ENCODE results near the gene C11orf58.

Gene C11orf58

GRCh38 chr11:16738193-16738946 lies at the start of gene C11orf58:
Gene C11orf58 (plus strand): TSS chr11:16738647. CDS start chr11:16738779, 132 bp downstream.
- peak; percentile 74 to 87 (median 85) for DNase-seq (ENCODE audit: low read depth in 2 of 3, low spot score in 2 of 3)

GRCh38 chr11:16690086-16690485 lies 48.4 kb upstream of the C11orf58 start:
- no peak for DNase-seq (ENCODE audit: low read depth in 2 of 3, low spot score in 2 of 3)

- no peak for DNase-seq (ENCODE audit: low read depth in 2 of 3, low spot score in 2 of 3)
Measured at GRCh38 chr11:16703795-16704194, 34.7 kb upstream of the C11orf58 start.

GRCh38 chr11:16713594-16713993 lies 24.9 kb upstream of the C11orf58 start:
- no peak for DNase-seq (ENCODE audit: low read depth in 2 of 3, low spot score in 2 of 3)

- no peak for DNase-seq (ENCODE audit: low read depth in 2 of 3, low spot score in 2 of 3)
Measured at GRCh38 chr11:16722581-16723344, 15.7 kb upstream of the C11orf58 start.

- no peak for DNase-seq (ENCODE audit: low read depth in 2 of 3, low spot score in 2 of 3)
Measured at GRCh38 chr11:16727806-16728205, 10.6 kb upstream of the C11orf58 start.

GRCh38 chr11:16737818-16738192 lies 642 bp upstream of the C11orf58 start:
- DNase-seq (ENCODE audit: low read depth in 2 of 3, low spot score in 2 of 3): no peak

DNA sequence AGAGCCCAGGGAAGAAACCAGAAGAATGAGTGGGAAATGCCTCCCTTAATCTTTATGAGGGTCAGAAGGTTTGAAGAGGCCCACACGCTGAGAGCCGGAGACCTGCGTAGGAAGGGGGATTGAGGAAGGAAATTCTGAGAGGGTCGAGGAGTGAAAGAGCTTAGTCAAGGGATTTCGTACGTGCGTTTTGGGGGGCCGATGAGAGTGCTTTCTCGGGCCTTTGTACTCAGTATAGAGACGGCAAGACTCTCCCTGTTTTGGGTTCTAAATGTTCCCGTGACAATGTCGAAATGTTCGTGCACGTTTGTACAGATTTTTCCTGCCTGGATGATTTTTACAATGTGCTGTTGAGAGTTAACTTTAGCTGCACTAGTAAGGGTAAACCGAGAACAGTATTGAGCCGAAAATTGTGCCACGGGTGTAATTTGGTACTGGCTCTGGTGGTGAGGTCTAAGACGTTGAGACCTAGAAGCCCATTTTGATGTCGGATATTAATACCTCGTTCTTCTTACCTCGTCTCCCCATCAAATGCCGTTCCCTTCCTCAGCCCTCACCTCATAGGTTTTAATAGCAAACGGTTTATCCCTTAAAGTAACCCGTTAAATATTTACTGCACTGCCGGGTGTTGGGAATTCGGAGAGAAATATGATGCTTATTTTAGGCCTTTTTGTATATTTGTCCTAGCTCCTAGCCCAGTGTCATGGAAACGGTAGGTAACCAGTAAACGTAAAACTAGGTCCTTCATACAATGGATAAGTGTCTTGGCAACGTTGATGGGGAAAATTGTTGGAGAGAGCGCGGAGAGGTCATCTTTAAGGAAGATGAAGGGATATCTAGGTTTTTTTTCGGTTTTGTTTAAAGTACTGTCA lies 734 bp downstream of the C11orf58 start:
- no peak for DNase-seq (ENCODE audit: low read depth in 2 of 3, low spot score in 2 of 3)

- no peak for DNase-seq (ENCODE audit: low read depth in 2 of 3, low spot score in 2 of 3)
Measured at GRCh38 chr11:16741473-16741872, 3.0 kb downstream of the C11orf58 start.

DNA sequence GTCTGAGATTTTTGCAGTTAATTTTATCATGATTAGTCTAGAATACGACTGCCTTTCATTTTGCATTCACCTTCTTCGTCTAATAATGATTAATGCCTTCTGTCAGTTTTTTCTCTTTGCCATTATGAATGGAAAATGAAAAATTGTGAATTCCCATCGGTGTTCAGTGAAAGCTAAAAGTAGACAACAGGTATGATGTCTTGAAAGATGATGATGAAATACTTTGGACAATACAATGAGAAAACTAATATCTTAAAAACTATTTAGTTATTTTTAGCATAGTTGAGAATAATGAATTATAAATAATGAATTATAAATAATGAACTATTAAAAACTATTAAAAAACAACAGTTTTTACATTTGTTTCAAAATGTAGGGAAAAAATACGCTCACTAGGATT lies 5.0 kb downstream of the C11orf58 start:
- no peak for DNase-seq (ENCODE audit: low read depth in 2 of 3, low spot score in 2 of 3)

GRCh38 chr11:16744128-16744725 lies 5.8 kb downstream of the C11orf58 start:
- no peak for DNase-seq (ENCODE audit: low read depth in 2 of 3, low spot score in 2 of 3)

GRCh38 chr11:16745950-16746605 lies 7.6 kb downstream of the C11orf58 start:
- DNase-seq (ENCODE audit: low read depth in 2 of 3, low spot score in 2 of 3): no peak

DNA sequence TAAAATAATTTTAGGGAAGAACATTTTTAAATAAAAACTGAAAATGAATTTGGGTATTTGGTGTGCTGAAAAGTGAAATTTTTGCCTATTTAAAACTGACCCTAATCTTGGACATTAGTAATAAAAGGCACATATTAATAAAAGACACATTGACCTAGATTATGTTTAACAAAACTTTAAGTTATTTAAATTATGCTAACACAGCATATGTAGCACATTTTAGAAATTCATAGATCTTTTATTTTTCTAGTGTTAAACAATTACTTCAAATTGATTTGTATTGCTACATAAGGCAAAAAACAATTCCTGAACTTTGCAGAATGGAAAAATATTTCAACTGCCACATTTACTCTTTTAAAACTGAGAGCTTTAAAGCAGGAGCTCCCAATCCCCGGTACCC lies 10.6 kb downstream of the C11orf58 start:
- no peak for DNase-seq (ENCODE audit: low read depth in 2 of 3, low spot score in 2 of 3)

GRCh38 chr11:16749666-16750065 lies 11.2 kb downstream of the C11orf58 start:
- DNase-seq (ENCODE audit: low read depth in 2 of 3, low spot score in 2 of 3): no peak

- DNase-seq (ENCODE audit: low read depth in 2 of 3, low spot score in 2 of 3): no peak
Measured at GRCh38 chr11:16750417-16750816, 12.0 kb downstream of the C11orf58 start.

- DNase-seq (ENCODE audit: low read depth in 2 of 3, low spot score in 2 of 3): no peak
Measured at GRCh38 chr11:16758382-16759024, 20.1 kb downstream of the C11orf58 start.

- DNase-seq (ENCODE audit: low read depth in 2 of 3, low spot score in 2 of 3): no peak
Measured at GRCh38 chr11:16759857-16760508, 21.5 kb downstream of the C11orf58 start.

GRCh38 chr11:16763746-16764145 lies 25.3 kb downstream of the C11orf58 start:
- DNase-seq (ENCODE audit: low read depth in 2 of 3, low spot score in 2 of 3): no peak

GRCh38 chr11:16764888-16765287 lies 26.4 kb downstream of the C11orf58 start:
- no peak for DNase-seq (ENCODE audit: low read depth in 2 of 3, low spot score in 2 of 3)

GRCh38 chr11:16767137-16767536 lies 28.7 kb downstream of the C11orf58 start:
- DNase-seq (ENCODE audit: low read depth in 2 of 3, low spot score in 2 of 3): no peak
